GM12865 (cell line): ENCODE data around the gene RGPD6.
"Not testable (repeated sequence)": the region's sequence is repeated elsewhere in the genome, so short reads cannot be mapped to it uniquely, and the experiment has no call there.

Source experiments
- DNase-seq: peaks from one replicate; pipeline ENCODE4 v3.0.0; 2010; ENCODE audit warnings: low read depth
- H3K4me3 ChIP-seq: 2 replicates; pipeline ENCODE4 v1.5.1; 2011; ENCODE audit warnings: mild to moderate bottlenecking, low read depth, low read length, control low read depth

Gene RGPD6

DNA sequence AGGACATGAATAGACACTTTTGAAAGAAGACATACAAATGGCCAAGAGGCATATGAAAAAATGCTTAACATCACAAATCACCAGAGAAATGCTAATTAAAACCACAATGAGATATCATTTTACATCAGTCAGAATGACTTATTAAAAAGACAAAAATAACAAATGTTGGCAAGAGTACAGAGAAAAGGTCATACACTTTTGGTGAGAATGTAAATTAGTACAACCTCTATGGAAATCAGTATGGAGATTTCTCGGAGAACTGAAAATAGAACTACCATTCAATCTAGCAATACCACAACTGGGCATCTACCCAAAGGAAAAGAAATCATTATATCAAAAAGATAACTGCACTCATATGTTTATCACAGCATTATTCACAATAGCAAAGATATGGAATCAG lies 88.0 kb downstream of the RGPD6 start:
- not testable (repeated sequence) for H3K4me3 ChIP-seq, DNase-seq

DNA sequence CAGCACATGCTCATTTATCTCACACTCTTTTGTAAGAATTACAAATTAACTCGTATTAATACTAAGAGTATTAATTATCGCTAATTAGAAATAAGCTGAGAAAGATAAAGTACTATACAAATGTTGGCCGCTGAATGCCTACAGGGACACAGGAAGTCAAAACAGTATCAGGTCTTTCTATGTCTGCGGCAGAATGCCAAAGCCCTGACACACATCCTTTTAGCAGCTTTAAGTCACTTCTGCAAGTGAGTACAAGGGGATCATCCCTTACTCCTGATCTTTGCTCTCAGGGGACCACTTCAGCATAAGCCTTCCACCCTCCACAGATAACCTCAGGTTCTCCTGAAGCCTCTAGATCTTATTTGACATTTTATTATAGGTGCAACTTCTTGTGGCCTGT lies 94.3 kb downstream of the RGPD6 start:
- not testable (repeated sequence) for DNase-seq, H3K4me3 ChIP-seq

GRCh38 chr2:110481200-110481599 lies 95.8 kb downstream of the RGPD6 start:
- H3K4me3 ChIP-seq, DNase-seq: not testable (repeated sequence)

- DNase-seq, H3K4me3 ChIP-seq: not testable (repeated sequence)
These were observed 96.9 kb downstream of the RGPD6 start for GRCh38 chr2:110480084-110480483.

DNA sequence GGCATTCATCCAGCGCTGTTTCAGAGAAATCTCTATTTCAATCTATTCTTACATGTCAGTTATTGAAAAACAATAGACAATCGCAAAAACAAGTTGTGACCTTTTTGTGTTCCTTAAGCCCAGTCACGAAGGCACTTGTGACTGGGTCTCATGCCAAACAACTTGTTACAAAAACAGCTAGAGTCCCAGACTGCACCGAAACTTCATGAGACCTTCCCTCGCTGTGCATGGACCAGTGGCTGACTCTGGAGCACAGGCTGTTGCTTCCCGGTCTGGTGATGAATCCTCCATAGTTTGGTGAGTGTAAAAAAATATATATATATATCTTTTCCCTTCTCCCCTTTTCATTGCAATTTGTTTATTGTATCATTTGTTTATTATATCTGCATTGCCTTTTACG lies 99.7 kb downstream of the RGPD6 start:
- not testable (repeated sequence) for H3K4me3 ChIP-seq

DNA sequence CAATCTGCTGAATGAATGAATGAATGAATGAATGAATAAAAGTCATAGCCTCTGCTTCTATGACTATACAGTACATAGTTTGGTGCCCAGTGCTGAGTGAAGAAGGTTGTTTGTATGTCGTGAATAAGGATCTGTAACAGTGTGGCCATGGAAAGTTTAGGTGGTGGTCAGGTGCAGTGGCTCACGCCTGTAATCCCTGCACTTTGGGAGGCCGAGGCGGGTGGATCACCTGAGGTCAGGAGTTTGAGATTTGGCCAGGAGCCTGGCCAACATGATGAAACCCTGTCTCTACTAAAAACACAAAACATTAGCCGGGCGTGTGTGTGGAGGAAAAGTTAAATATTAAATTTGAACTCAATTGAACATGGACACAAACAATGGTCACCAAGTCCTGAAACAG lies 100.1 kb downstream of the RGPD6 start:
- not testable (repeated sequence) for DNase-seq, H3K4me3 ChIP-seq

More for the DNA sequence above, 99.7 kb downstream of the RGPD6 start:
- not testable (repeated sequence) for DNase-seq

- H3K4me3 ChIP-seq, DNase-seq: not testable (repeated sequence)
These were observed 101.2 kb downstream of the RGPD6 start for GRCh38 chr2:110475627-110476359.

- not testable (repeated sequence) for DNase-seq
These were observed 102.1 kb downstream of the RGPD6 start for GRCh38 chr2:110474898-110475297.

DNA sequence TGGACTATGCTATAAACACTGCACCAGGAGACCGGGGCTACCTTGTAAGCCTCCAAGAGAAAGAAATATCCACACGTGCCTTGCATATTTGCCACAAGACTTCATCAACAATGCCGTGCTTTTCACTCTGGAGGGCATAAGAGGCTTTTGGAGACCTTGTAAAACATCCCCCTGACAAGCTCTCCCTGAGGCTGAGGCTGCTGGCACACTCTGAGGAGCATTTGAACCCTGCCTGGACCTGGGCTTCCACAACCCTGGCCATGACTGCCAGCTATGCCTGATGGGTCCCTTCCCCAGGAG lies 104.0 kb downstream of the RGPD6 start:
- DNase-seq, H3K4me3 ChIP-seq: not testable (repeated sequence)

More at GRCh38 chr2:110474898-110475297, 102.1 kb downstream of the RGPD6 start:
- H3K4me3 ChIP-seq: not testable (repeated sequence)

DNA sequence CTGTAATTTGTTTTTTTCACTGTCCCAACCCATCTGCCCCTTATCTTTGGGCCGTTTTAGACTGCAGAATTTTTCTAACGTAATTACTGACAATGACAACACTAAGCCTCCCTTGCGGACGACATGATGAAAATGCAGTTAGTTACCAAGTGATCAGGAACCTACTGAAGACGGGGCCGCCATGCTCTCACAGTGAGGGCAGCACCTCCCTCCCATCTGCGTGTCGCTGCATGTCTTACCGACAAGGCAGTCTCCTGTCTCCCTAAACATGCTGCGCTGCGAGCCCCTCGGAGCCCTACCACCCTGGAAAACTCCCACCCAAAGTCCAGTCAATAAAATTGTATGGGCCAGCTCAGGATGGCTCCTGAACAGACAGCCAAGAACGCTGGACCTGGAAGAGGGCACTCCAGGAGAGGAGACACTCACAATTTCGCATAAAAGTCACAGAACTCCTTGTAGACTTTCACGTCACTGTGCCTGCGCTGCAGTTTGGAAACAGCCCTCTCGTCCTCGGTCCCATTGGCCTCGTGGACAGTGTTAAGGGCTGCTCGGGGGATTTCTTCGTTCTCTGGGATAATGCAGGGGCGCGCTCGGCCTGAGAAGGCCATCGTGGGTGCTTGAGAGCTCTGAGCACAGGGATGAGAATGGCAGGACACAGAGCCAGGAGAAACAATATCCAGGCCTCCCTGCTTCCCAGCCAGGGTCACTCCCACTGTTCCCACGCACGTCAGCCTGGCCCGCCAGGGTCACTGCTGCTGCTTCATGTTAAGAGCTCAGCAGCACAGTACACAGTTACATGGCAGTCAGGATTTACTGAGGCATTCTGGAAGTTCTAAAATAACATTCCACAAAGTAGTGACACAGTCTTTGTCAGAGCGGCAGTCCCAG lies 104.6 kb downstream of the RGPD6 start, which contains the start of gene LIMS4:
Gene LIMS4 (minus strand): TSS at position 646 of the 888 bp plus-strand sequence. CDS start 38 bp downstream, at position 608.
- not testable (repeated sequence) for DNase-seq, H3K4me3 ChIP-seq

GRCh38 chr2:110468921-110469320 lies 108.1 kb downstream of the RGPD6 start:
- H3K4me3 ChIP-seq, DNase-seq: not testable (repeated sequence)

- H3K4me3 ChIP-seq, DNase-seq: not testable (repeated sequence)
These were observed 111.7 kb downstream of the RGPD6 start for GRCh38 chr2:110465312-110465711.
